Hematopoietic multipotent progenitor cell treated with erythropoietin and hydrocortisone succinate and interleukin-3 and kit ligand, for 15 days (in vitro differentiated cells): ENCODE results near the gene CNST.
A peak's percentile ranks its signal among the peaks of the same experiment; 100 is the strongest.
"Not testable (repeated sequence)": the region's sequence is repeated elsewhere in the genome, so short reads cannot be mapped to it uniquely, and the experiment has no call there.

Source experiments
- DNase-seq: peaks from one replicate; pipeline ENCODE4 v3.0.0-alpha.2; 2015; ENCODE audit warnings: low spot score

The CNST gene

GRCh38 chr1:246558041-246558440, 8.2 kb upstream of the CNST start:
- no peak for DNase-seq

- no peak for DNase-seq
Observed at GRCh38 chr1:246559310-246559709, 6.9 kb upstream of the CNST start.

DNA sequence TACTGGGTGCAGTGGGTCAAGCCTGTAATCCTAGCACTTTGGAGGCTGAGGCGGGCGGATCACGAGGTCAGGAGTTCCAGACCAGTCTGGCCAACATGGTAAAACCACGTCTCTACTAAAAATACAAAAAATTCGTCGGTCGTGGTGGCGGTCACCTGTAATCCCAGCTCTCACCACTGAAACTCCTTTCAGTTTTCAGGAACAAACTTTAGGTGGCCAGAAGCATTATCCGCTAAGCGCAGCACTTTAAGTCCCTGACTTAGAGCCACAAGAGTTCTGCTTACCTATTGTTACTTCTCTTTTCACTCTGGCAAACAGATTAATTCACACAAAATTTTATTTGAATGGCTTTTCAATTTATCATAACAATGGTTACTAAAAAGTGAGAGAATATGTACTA, 5.4 kb upstream of the CNST start:
- not testable (repeated sequence) for DNase-seq

GRCh38 chr1:246564839-246565750, 1.2 kb upstream of the CNST start:
- DNase-seq = no peak

DNA sequence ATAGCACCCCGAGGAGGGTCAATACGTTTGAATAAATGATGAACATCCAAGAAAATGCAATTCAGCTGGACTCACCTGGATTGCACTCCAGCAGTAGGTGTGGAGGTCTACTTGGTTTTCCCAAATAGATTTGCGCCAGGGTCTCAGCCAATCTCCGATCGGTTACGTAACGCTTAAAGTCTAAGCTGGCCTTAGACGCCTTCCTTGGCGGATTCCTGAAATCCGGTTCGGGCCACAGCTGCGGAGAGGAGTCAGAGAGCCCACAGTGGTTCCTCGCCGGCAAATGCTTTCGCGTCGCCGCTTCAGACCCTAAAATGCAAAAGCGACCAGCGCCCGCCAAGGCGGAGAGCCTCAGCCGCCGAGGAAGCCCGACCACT, 517 bp upstream of the CNST start:
- DNase-seq = no peak

- DNase-seq = peak; percentile 28
Observed at GRCh38 chr1:246566813-246567645, 773 bp downstream of the CNST start.

DNA sequence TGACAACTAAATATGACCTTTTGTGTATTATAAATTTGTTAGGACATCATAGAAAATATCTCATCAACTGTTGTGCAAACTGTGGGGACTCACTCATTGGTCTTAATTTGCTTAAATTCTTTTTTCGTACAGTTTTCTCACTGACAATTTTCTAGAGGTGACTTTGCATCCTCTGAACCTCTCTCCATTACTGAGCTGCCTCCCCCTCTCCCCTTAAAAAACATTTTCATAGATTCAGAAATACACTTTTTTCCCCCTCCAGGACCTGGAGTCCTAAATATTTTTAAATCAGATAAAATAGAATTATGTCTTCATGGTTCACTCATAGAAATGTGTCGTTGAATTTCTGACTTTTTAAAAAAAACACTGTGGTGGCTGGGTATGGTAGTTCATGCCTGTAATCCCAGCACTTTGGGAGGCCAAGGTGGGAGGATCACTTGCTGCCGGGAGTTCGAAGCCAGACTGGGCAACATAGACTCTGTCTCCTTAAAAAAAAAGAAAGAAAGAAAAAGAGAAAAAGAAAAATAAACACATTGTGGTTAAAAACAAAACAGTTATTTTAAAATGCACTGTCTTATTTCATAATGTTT, 1.5 kb downstream of the CNST start:
- DNase-seq = no peak

DNA sequence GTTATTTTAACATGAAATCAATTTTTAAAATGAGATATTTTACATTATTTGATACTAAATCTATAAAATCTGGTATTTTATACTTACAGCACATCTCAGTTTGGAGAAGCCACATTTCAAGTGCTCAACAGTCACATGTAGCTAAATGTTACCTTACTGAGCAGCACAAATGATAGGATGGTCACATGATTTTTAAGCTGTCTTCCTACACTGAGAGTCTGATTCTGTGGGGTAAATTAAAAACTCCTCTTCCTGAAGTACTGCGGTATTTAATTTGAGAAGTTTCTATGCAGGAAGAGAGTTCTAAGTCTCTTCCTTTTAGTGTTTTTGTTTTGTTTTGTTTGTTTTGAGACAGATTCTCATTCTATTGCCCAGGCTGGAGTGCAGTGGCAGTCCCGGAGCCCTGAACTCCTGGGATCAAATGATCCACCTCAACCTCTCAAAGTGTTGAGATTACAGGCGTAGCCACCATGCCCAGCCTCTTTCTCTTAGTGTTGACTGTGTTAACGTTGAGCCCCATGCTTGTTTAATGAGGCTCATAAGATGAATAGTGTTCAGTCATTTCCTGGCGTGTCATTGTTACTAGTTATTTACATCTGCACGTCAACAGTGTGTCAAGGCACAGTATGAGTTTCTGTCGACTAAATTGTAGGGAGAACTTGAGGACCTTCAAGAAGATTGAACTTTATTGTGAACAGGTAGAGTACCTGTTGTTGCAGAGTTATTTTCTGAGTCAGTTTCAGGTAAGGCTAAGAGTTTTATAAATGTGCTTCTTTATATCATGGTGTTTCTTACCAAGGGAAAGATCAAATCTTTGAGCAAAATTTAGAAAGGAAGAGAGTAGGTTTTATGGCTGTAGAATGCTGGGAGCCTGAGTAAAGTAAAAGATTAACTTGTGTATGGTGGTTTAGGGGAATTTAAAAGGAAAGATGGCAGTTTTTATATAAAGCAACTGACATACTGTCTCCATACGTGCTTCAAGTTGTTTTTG, 3.3 kb downstream of the CNST start:
- no peak for DNase-seq

DNA sequence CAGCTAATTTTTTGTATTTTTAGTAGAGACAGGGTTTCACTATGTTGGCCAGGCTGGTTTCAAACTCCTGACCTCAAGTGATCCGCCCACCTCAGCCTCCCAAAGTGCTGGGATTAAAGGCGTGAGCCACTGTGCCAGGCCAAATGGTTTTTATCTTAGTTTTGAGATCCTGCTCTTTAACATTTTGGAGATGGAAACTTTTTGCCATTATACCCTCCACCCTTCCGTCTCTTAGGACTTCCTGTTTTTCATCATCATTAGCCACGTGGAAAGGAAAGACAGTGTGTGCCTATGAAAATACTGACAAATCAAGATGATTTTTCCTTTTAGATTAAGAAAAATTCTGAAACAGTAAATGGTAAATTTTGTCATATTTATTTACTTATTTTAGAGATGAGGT, 5.1 kb downstream of the CNST start:
- not testable (repeated sequence) for DNase-seq

DNA sequence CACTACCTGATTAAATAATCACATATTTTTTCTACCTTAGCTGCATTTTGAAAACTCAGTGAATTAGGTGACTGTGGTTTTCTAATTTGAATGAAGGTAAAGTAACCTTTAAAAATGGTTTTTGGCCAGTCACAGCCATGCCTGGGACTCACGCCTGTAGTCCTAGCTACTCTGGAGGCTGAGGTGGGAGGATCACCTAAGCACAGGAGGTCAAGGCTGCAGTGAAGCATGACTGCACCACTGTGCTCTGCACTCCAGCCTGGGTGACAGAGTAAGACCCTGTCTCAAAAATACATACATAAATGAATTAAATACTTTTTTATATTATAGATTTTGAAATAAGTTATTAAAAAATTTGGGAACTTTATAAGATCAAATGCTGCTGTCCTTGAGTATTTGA, 5.7 kb downstream of the CNST start:
- no peak for DNase-seq

GRCh38 chr1:246572785-246573184, 6.5 kb downstream of the CNST start:
- DNase-seq = no peak

GRCh38 chr1:246573491-246573890, 7.2 kb downstream of the CNST start:
- no peak for DNase-seq

DNA sequence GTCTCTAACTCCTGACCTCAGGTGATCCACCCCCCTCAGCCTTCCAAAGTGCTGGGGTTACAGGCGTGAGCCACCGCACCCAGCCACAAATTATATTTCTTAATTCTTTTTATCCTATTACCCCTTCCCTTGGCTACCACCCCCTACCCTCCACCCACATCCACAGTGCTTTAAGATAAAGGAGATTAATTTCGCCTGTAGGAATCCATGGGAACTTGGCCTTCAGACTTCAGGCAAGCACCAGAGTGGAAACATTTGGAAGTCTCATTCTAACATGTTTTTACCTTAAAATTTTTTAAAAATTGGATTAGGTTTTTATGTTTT, 10.4 kb downstream of the CNST start:
- no peak for DNase-seq

DNA sequence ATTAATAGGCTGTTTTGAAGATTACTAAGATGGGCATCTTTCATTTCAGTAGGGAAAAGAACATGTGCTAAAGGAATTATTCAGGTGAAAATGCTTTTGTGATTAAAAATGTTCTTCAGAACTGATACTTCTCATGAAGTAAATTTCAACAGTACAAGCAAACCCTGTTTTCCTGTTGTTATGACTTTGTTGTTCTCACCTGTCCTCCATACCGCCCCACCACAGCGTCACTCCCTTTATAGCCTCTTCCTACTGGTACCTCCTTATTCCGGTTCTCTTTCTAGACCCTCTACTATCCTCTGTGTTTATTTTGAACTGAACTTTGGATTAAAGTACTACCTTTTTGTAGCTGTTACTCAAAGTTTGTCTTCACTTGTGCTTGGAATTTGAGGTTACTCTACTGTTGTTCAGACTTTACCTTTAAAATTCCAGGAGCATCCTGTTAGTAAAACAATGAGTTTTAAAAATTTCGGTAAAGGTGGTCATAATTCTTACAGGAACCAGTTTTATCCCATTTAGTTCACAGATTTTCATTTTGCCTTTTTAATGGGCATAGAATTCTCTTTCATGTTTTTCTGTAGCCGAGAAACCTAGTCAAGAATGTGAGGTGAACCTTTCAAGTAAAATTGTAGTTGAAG, 10.9 kb downstream of the CNST start:
- DNase-seq = no peak

DNA sequence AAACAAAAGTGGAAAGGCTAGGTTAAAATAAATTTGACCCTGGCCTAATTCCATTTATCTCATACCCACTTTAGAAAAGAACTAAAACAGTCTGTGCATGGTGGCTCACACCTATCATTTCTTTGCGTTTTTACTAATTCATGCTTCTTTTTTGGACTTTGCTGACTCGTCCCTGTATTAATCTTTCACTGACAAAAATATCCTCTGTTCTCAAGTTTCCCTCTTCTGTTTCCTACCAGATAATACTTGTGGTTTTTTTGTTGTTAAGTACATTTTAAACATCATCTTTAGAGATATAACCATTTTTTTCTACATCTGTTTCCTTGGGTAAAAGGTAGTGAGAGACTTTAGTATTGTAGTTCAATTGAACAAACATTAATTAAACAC, 11.5 kb downstream of the CNST start:
- DNase-seq = no peak

GRCh38 chr1:246579818-246580217, 13.6 kb downstream of the CNST start:
- DNase-seq = peak; percentile 40

GRCh38 chr1:246580497-246581370, 14.5 kb downstream of the CNST start:
- no peak for DNase-seq

GRCh38 chr1:246582301-246583055, 16.2 kb downstream of the CNST start:
- DNase-seq = no peak

- no peak for DNase-seq
Observed at GRCh38 chr1:246583056-246583440, 16.8 kb downstream of the CNST start.
